GM03348 (cell line): ENCODE results near the gene SMIM10L1.

Experiments
- DNase-seq: peaks from one replicate; pipeline ENCODE4 v3.0.0; 2012; ENCODE audit warnings: low spot score

SMIM10L1 gene

GRCh38 chr12:11171145-11171968 is at the start of gene SMIM10L1:
Gene SMIM10L1, plus strand, starts transcription at chr12:11171194. Its CDS starts 163 bp downstream, at chr12:11171357.
- DNase-seq, result peak; percentile 95

GRCh38 chr12:11130382-11130781 is 40.6 kb upstream of the SMIM10L1 start:
- DNase-seq, result no peak

- DNase-seq, result no peak
These were observed 40.0 kb upstream of the SMIM10L1 start for GRCh38 chr12:11130999-11131398.

GRCh38 chr12:11133162-11133561 is 37.8 kb upstream of the SMIM10L1 start:
- no peak for DNase-seq

GRCh38 chr12:11133816-11134215 is 37.2 kb upstream of the SMIM10L1 start:
- DNase-seq, result no peak

- no peak for DNase-seq
These were observed 36.7 kb upstream of the SMIM10L1 start, which contains the start of gene TAS2R30 for GRCh38 chr12:11134305-11134704. Gene TAS2R30, minus strand, starts transcription at chr12:11134644. Its CDS starts 400 bp downstream, at chr12:11134244.

- DNase-seq, result no peak
These were observed 34.9 kb upstream of the SMIM10L1 start for GRCh38 chr12:11136075-11136474.

GRCh38 chr12:11143352-11143751 is 27.6 kb upstream of the SMIM10L1 start:
- no peak for DNase-seq

GRCh38 chr12:11144297-11144696 is 26.7 kb upstream of the SMIM10L1 start:
- DNase-seq, result no peak

- no peak for DNase-seq
These were observed 23.6 kb upstream of the SMIM10L1 start for GRCh38 chr12:11147420-11147819.

GRCh38 chr12:11150832-11151231 is 20.2 kb upstream of the SMIM10L1 start:
- no peak for DNase-seq

GRCh38 chr12:11152725-11153124 is 18.3 kb upstream of the SMIM10L1 start:
- no peak for DNase-seq

- no peak for DNase-seq
These were observed 16.5 kb upstream of the SMIM10L1 start for GRCh38 chr12:11154400-11154925.

GRCh38 chr12:11158885-11159444 is 12.0 kb upstream of the SMIM10L1 start:
- no peak for DNase-seq

GRCh38 chr12:11162502-11162901 is 8.5 kb upstream of the SMIM10L1 start:
- no peak for DNase-seq

- no peak for DNase-seq
These were observed 6.6 kb upstream of the SMIM10L1 start for GRCh38 chr12:11164384-11164783.

GRCh38 chr12:11166300-11166699 is 4.7 kb upstream of the SMIM10L1 start:
- no peak for DNase-seq

GRCh38 chr12:11170810-11171144 is 217 bp upstream of the SMIM10L1 start:
- DNase-seq, result no peak

- DNase-seq, result peak; percentile 8
These were observed 1.1 kb downstream of the SMIM10L1 start for GRCh38 chr12:11171969-11172675.

GRCh38 chr12:11174022-11174421 is 3.0 kb downstream of the SMIM10L1 start:
- DNase-seq, result no peak

GRCh38 chr12:11178250-11178649 is 7.3 kb downstream of the SMIM10L1 start:
- no peak for DNase-seq

GRCh38 chr12:11182529-11182928 is 11.5 kb downstream of the SMIM10L1 start:
- DNase-seq, result no peak

GRCh38 chr12:11183011-11183410 is 12.0 kb downstream of the SMIM10L1 start:
- no peak for DNase-seq
